Activated naive CD4-positive, alpha-beta T cell (primary cell): ENCODE measurements around the gene SLC66A2.

Experiments used
- DNase-seq, 4 experiments: peaks; one replicate each; lab custom pipeline; 2025; lab: John Stamatoyannopoulos, UW

The SLC66A2 gene

DNA sequence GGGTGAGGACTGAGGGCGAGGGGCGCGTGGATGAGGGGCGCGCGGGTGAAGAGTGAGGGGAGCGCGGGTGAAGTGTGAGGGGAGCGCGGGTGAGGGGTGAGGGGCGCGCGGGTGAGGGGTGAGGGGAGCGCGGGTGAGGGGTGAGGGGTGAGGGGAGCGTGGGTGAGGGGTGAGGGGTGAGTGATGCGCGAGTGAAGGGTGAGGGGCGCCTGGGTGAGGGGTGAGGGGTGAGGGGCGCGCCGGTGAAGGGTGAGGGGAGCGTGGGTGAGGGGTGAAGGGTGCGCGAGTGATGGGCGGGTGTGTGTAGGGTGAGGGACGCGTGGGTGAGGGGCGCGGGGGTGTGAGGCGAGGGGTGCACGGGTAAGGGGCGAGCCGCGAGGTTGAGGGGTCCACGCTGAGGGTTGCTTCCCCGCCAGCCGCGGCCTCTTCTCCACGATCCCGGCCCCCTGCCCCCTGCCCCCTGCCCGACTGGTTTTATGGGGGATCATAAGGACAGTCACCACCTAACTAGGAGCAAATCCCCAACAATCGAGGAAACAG, 1.1 kb upstream of the SLC66A2 start:
- no peak for DNase-seq

DNA sequence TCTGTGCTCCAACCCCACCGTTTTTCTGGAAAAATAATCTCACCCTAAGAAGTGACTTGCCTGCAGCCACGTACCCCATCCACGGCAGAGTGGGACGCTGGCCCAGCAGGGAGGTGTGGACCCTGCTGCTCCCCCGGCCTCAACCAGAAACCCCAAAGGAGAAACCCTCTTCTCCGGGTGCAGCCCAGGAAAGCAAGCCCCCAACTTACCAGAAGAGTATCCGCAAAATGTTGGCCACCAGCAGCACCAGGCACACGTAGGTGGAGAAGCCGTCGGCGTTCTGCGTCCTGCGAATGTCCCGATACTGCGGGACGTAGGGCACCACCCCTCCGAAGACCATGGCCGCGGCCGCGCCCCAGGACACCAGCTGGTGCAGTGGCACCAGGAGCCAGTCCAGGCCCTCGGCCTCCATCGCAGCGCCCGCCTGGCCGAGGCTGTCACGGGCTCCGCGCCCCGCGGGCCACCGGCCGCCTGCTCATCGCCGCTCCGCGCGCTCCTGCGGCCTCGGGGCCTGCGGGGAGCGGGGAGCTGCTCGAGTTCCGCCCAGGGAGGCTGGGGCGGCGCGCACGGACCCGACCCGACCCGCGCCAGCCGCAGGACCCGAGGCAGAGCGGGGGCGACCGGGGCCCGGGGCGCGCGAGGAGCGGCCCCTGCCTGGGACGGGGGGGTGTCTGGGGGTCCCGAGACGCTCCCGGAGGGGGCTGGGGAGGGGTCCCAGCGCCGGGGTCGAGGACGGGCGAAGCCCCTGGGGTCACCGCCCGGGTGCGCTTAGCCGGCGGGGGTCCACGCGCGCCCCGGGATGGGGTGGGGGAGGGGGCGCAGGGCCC, 725 bp downstream of the SLC66A2 start:
- DNase-seq: no peak

DNA sequence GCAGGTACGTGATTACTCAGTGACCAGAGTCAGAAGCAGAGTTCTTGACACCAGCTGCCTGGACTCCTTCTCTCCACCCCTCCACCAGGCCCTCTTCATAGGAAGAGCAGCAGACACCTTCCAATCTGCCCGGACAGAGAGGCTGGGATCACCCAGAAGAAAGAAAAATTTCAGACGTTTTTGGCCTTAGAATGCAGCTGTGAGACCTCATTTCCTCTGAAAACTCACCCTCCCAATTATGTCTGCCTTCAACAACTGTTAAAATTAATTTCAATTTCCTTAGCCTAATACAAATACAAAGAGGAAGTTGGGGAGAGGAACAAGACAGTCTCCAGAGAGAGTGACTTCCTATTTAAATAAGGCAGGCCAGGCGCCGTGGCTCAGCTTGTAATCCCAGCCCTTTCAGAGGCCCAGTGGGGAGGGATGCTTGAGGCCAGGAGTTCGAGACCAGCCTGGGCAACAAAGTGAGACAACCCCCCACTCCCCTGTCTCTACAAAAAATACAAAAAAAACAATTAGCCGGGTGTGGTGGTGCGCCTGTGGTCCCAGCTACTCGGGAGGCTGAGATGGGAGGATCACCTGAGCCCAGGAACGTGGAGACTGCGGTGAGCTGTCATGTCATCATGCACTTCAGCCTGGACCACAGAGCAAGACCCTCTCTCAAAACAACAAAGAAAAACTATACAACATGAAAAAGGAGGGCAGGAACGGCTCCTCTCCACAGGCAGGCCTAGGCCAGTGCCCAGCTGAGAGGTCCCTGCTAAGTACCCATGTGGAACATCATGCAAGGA, 1.6 kb downstream of the SLC66A2 start:
- no peak for DNase-seq

DNA sequence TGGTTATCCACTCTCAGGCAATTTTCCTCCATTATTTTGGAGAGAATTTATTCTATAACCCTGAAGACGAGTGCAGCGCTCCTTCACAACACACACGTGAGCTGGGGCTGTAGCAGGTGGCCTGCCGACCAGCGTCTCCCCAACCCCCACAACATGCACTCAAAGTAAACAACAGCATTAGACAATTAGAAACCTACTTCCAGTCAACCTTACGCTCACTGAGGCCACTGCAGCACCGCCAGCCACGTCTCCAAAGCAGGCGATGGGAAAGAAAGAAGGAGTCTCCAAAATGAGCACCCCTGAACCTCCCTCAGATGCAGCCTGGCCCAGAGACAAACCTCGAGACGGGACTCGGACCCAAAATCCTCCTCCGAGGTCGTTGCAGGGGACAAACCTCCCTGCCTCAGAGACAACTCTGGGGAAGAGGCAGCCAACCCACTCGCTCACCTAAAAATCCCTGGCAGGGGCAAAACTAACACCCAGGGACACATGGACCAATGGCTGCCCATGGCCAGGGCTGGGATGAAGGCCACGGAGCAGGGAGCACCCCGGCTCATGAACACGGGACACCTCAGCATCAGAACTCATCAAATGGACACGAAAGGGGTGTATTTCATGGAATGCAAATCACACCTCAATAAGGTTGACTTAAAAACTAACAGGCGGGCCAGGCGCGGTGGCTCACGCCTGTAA, 2.6 kb downstream of the SLC66A2 start:
- DNase-seq: no peak

DNA sequence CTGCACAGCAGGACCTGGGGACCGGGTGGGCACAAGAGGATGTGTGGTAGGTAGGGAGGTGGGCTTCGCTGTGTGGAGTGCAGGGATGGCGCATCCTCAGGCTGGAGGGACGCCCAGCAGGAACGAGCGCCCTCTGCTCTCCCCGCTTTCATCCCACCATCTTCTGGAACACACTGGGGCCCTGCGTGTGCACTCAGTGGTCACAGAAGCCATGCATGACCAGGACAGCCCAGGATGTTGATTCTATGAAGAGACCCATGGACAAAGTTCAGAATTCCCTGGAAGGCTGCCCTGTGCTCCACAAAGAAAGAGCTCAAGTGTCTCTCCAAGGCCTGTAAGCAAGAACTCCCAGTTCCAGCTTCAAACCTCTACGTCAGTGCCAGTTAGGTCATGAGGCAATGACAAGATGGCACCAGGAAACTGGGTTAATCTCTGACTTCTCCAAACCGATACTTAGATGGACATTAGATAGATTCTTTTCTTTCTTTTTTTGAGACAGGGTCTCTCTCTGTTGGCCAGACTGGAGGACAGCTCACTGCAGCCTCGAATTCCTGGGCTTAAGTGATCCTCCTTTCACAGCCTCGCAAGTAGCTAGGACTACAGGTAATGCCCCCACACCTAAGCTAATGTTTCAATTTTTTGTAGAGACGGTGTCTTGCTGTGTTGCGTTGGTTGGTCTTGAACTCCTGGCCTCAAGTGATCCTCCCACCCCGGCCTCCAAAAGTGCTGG, 3.4 kb downstream of the SLC66A2 start:
- no peak for DNase-seq

DNA sequence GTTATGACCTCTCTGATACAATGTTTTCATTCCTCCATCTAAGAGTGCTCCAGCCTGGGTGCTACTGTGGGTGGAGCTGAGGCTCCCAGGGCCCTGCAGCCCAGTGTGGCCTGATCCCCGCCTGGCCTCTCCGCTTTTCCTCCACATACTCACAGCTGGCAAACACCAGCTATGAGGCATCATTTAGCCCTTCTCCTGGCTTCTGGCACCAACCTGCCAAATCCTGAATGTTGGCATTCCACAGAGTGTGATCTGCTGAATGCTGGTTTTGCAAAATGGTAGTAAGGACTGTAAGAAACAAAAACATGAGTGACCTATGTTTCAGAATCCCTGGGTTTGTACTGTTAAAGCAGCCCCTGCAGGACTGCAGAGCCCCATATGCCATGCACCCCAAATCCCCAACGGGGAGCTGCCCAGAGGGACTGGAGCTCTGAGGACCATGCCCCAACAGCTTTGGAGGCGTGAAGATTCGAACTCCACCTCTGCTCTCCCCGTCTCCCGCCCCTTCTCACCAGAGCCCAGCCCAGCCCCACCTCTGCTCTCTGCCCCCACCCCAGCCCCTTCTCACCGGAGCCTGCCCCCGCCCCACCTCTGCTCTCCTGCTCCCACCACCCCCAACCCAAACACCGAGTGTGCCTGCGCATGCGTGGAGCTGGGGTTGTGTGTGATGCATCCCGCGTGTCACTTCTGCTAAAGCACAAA, 4.2 kb downstream of the SLC66A2 start:
- no peak for DNase-seq

DNA sequence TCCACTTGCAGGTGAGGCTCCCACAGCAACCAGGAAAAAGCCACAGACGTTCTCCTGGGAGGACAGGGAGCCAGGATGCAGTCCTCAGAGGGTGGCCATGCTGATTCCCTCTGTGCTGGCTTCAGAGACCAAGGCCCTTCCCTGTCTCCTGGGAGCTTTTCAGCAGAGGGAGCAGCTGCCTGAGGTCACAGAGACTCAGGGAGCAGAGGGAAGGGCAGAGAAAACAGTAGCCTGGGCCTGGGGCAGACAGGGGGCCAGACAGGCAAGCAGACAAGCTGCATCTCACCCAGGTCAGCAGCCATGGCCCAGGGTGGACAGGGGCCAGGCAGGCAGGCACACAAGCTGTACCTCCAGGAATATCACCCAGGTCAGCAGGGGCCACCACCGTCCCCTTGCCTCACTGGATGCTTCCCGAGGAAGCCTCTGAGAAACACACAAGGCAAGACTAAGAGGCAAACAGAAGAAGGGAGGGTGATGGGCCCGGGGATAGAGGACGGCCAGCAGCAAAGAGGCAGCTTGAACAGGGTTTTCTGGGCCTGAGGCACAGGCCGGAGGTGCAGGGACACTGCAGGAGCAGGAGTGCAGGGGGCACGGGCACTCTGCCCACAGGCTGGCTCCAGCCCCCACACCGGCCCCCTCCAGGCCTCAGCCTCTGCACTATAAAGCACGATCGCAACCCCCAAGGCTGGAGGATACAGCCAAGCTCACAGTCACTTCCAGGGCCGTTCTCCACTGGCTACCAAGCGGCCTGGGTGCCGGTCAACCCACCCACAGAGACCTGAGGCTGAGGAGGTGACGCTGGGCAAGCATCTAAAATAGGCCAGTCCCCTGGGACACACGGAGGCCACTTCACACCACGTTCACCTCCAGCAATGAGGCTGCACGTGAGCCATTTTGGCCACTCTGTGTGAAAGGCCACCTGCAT, 6.1 kb downstream of the SLC66A2 start:
- DNase-seq: no peak

DNA sequence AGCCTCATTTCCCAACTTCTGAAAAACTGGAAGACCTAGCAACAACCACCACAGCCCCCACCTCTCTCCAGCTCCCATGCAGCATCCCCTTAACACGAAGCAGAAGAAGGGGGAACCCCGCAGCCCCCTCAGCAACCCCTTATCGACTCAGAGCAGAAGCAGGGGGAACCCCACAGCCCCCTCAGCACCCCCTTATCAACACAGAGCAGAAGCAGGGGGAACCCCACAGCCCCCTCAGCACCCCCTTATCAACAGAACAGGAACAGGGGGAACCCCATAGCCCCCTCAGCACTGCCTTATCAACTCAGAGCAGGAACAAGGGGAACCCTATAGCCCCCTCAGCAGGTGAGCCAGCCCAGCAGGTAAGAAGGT, 6.7 kb downstream of the SLC66A2 start:
- DNase-seq: no peak

DNA sequence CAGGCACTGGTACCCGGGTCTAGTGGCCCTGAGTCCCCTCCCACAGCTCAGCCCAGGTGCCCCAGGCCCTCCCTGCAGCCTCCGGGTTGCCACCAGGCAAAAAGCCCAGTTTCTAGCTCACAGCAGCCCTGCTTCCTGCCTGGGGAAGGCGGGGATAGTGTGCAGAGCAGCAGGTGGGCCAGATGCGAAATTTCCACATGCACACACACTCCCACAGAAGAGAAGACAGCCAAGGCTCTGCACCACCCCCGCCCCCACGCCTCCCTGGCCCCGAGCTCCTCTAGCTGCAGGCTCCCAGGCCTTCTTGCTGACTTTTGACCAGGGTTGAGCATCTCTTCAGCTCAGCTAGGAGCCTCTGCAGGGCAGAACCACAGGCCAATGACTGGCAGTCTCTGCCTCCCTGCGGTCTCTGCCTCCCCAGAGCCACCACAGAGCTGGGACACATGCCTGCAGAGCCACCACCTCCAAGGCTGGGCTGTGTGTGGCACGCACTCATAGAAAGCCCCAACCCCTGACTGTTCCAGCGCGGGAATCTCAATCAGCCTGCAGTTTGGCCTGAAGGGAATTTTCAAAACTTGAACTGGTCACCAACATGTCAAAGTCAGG, 7.2 kb downstream of the SLC66A2 start:
- no peak for DNase-seq

DNA sequence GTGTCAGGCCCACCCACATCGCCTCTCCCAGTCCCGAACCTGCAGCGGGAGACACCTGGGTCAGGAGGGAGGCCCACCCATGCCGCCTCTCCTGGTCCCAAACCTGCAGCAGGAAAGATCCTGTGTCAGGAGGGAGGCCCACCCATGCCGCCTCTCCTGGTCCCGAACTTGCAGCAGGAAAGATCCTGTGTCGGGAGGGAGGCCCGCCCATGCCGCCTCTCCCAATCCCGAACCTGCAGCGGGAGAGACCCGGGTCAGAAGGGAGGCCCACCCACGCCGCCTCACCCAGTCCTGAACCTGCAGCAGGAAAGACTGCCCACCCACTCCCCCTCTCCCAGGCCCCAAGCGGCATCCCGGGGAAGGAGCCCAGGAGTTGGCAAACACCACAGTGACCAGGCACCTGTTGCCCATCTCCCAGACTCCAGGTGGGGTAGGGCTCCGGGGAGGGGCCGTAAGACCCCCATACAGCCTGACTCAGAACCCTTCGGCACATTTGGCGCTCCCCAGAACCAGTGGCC, 7.8 kb downstream of the SLC66A2 start:
- DNase-seq: no peak

DNA sequence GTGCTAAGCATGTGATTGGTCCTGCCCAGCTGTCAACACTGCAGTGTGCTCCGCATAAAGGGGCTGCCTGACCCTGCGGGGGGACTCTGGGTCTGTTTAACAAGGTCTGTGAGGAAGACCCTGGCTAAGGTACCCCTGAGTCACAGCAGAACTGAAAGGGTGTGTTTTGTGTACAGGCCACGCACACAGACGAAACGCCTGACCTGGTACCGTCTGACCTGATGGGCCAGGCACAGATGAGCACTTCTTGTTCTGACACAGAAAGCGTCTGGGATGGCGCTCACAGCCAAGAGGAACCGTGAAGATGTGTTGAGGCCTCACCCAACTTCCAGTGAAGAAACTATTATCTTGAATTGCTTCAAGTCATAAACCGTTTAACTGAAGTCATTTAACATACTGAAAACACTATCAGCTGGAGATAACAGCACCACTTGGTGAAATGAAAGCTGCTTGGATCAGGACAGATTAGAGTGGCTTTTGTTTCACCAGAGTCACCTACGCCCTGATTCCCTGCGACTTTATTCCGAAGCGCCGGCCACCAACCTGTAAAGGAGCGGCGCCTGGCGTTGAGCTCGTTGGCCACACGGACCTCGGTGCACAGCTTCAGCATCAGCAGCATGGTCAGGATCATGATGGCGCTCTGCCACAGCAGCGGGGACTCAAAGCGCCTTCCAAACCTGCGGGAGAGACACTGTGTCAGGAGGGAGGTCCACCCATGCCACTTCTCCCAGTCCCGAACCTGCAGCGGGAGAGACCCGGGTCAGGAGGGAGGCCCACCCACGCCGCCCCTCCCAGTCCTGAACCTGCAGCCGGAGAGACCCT, 8.5 kb downstream of the SLC66A2 start:
- no peak for DNase-seq

DNA sequence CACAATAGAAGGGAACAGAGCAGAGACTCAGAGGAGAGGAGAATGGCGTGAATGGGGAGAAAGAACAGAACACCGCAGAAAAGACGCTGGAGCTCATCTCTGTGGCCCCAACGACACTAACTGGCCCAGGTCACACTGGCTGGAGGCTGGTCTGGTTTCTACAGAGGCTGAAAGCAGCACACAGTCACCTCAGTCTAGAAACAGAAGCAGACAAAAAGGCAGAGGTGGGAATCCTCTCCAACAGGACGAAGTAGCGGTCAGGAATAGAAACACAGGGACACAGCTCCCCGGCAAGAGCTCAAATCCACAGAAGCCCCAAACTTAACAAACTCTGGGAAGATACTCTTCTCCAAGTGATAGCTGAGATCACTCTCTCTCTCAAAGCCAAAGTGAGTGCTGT, 9.2 kb downstream of the SLC66A2 start:
- no peak for DNase-seq

DNA sequence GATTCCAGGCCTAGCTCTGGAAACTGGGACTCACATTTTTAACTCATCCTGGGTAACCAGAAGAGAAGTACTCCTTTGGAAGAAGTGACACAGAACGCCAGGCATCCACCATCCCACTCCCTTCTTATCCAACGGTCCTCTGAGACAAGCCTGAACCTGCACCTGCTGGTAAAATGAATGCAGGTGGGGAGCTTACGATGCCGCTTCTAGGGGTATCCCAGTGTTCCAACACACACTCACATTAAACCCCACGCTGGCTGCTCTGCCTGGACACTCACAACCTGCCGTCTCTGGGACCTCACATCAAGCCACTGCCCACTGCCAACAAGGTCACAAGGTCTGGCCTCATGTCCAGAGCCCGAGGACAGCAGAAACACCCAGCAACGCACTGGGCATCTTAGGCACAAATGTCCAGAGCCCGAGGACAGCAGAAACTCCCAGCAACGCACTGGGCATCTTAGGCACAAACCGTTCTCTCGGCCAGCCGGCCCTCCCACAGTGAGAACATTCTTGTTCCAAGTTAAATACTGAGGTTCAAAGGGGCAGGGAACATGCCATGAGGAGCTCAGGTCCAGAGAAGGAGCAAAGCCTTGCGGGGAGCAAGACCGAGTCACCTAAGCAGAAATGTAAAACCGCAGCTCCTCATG, 9.9 kb downstream of the SLC66A2 start:
- DNase-seq: no peak

DNA sequence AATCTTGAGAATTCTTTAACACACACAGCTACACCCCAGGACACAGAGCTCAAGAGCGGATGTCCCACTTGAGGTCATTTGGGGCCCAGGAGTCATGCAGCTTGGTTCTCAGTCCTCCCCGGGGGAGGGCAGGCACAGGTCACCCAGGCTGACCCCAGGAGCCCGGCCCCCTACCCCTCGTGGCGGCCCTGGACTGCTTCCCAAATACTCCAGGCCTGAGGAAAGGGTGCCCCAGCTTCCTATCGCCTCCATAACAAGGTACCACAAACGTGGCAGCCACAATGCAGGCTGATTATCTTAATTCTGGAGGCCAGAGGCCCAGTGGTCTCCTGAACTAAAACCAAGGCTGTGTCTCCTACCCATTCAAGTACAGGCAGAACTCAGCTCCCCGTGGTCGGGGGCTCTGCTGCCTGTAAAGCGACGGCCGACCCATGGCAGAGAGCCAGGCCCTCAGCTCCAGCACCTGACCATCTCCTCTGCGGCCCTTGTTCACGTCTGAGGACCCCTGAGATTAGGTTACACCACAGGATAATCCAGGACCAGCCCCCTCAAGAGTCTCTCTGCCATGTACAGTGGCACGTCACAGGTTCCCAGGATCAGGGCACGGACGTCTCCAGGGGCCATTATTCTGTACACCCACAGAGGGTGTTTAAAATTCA, 10.5 kb downstream of the SLC66A2 start:
- no peak for DNase-seq

DNA sequence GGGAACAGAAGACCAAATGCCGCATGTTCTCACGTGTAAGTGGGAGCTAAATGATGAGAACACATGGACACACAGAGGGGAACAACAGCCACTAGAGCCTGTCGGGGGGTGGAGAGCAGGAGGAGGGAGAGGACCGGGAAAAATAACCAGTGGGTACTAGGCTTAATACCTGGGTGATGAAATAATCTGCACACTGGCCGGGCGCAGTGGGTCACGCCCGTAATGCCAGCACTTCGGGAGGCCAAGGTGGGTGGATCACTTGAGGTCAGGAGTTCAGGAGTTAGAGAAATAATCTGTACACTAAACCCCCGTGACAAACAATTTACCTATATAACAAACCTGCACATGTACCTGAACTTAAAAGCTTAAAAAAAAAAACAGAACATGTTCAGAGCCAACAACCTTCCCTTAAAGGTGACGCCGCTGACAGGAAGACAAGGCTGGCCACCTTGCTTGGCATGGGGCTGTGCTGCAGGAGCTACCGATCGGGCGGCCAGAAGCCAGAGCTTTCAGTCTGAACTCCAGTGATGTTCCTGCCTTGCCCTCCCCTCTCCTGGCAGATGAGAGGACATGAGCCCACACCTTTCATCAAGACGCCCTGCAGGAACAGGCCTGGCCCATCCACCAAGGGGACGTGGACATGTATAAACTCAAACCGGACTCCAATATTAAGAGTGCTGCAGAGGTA, 11.2 kb downstream of the SLC66A2 start:
- no peak for DNase-seq

DNA sequence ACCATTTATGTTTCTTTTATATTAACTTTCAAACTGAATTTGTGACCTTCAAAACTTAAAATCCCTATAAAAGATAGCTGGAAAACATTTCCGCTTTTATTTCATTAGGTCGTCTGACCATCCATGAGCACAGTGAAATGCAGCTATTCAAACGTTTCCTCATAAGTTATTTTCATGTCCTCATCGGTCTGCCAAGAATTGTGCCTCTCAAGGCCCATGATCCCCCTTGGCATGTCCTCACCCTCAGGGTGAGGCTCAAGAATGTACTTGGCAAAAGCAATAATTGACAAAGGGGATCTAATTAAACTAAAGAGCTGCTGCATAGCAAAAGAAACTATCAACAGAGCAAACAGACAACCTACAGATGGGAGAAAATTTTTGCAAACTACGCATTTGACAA, 12.4 kb downstream of the SLC66A2 start:
- DNase-seq: no peak

DNA sequence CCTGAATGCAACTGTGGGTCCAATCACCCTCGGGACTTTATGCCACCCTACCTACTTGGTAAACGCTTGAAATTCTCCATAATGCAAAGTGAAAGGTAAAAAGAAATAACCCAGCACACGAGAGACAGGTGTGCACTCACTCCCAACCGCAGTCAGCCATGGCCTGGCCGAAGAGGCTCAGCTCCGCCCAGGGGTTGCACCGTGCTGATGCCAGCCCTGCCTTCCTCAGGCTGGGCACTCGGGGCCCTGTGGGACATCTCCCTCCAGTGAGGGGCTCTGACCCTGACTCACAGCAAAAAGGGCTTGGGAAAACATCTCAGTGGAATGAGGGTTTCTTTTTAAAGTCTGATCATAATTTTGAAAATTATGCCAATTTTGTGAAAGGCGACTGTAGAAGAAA, 13.3 kb downstream of the SLC66A2 start:
- DNase-seq: no peak
